ES-I3 (cell line): ENCODE data around the gene NPHP4.

Experiments
- H3K36me3 ChIP-seq: 2 replicates; pipeline ENCODE4 v1.6.1; 2013; ENCODE audit warnings: mild to moderate bottlenecking, low read length, control low read depth, moderate library complexity; ENCODE audit not compliant: insufficient read depth
- H3K4me1 ChIP-seq: 2 replicates; pipeline ENCODE4 v1.6.1; 2013; ENCODE audit warnings: mild to moderate bottlenecking, control low read depth, low read length; ENCODE audit not compliant: insufficient read depth
- H3K9ac ChIP-seq: 2 replicates; pipeline ENCODE4 v1.6.1; 2013; ENCODE audit warnings: low read depth, mild to moderate bottlenecking, low read length, moderate library complexity
- H3K9me3 ChIP-seq: 2 replicates; pipeline ENCODE4 v1.6.1; 2013; ENCODE audit warnings: mild to moderate bottlenecking, low read length, moderate library complexity; ENCODE audit not compliant: control insufficient read depth, insufficient read depth

The NPHP4 gene

DNA sequence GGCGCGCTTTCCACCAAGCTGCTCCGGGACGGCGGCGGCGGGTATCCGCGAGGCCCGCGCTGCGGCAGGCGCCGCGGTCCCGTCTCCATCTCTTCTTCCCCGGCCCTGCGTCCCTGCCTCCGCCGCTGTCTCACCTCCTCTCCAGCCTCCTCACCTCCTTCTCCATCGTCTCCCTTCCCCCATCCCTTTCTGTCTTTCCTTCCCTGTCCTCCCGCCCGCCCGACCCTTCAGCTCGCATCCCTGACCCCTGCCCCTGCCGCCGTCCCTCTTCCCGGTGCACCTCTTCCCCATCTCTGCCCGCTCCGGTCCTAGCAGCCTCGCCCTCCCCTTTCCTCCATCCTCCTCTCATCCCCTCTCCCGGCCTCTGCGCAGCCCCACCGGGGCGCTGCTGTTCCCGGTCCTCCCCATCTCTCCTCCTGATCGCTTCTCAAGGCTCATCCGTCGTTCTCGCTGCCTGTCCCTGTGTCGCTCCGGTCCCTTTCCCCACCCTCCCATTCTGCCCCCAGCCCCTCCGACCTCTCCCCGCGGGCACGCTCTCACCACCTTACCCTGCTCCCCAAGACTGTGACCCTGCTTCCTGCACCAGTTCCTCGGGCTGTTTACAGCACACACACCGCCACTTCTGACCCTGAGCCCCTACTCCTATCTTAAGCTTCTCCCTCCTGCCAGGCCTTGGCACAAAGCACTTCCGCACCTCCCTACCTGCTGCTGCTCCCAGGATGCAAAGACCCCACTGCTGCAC, 760 bp upstream of the NPHP4 start:
- peak overlapping the region; percentile 61 for H3K9ac ChIP-seq
- peaks cover 3% of the 10 kb centered on the region; the same call in 1 of the 2 replicates for H3K4me1 ChIP-seq
- no peaks in the 10 kb centered on the region for H3K36me3 ChIP-seq

DNA sequence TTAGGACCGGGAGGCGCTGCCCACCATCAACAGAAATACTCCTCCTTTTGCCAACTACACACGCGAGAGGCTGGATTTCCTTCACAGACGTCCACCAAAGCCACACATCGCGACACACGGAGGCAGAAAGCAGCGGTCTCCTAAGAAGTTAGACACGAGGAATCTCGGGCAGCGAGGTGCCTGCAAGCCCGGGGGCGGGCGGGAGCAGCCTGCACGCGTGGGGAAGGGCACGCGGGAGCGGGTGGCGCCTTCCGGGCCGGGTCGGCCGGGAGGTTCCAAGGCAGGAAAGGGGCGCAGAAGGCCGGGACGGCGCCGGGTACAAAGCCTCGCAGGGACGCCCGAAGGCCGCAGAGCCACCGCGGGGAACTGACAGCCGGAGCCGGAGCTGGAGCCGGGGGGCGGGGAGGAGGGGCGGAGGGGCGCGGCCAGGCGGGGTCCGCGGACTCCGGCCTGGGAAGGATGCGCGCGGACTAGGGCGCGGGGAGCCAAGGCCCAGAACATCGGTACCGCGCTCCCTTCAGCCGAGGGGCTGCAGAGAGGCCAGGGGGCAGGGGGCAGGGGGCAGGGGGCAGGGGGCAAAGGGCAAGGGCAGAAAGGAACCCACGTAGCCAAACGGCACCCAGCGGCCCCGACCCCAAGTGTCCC, 722 bp downstream of the NPHP4 start:
- peak overlapping the region; percentile 94 for H3K9ac ChIP-seq
- no peaks in the 10 kb centered on the region for H3K9me3 ChIP-seq
- H3K36me3 ChIP-seq, result no peaks in the 10 kb centered on the region
- H3K4me1 ChIP-seq, result peaks cover 3% of the 10 kb centered on the region; the same call in 1 of the 2 replicates

More for the DNA sequence above, 760 bp upstream of the NPHP4 start:
- no peaks in the 10 kb centered on the region for H3K9me3 ChIP-seq

DNA sequence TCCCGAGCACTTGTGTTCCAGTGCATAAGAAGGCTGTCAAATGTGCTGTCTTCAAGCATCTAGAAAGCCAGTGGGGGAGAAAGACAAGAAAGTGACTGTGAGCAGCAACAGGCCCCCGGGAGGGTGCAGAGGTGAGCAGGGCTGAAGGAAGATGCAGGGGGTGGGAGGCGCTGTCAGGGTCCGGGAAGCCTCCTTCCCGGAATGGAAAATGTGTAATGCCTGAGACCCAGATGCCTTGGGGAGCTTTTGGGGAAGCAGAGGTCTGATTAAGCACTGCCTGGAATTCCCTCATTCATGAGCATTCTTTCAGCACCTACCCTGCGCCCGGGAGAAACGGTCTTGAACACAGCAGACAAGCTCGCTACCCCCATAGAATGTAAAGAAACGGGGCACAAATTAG, 1.3 kb downstream of the NPHP4 start:
- H3K9ac ChIP-seq, result peak overlapping the region; percentile 68; the same call in 1 of the 2 replicates
- H3K9me3 ChIP-seq, result no peaks in the 10 kb centered on the region
- peaks cover 3% of the 10 kb centered on the region; the same call in 1 of the 2 replicates for H3K4me1 ChIP-seq
- no peaks in the 10 kb centered on the region for H3K36me3 ChIP-seq

DNA sequence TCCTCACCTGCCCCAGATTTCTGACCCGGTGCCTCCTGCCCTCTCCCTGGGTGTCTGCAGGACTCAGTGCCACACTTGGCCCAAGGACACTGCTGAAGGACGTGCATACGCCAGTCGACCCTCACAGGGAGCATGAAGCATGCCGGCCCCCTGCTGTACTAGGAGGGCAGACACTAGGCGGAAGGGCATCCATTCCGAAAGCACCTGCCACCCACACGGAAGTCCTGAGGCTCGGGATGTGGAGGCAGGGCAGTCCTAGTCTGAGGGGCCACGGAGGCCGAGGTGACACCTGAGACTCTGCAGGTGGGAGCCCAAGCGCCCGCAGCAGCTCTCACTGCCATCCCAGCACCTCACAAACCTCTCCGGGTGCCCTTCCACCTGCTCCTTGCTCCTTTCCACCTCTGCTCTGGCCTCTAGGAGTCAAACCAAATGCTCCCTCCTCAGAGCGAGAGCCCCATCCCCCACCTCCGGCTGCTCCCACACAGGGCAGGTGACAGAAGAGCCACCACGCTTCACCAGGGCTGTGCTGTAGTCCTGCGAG, 2.4 kb downstream of the NPHP4 start:
- H3K4me1 ChIP-seq, result peaks cover 3% of the 10 kb centered on the region; the same call in 1 of the 2 replicates
- H3K9me3 ChIP-seq, result no peaks in the 10 kb centered on the region
- no peaks in the 10 kb centered on the region for H3K36me3 ChIP-seq
- no peak overlapping the region for H3K9ac ChIP-seq

DNA sequence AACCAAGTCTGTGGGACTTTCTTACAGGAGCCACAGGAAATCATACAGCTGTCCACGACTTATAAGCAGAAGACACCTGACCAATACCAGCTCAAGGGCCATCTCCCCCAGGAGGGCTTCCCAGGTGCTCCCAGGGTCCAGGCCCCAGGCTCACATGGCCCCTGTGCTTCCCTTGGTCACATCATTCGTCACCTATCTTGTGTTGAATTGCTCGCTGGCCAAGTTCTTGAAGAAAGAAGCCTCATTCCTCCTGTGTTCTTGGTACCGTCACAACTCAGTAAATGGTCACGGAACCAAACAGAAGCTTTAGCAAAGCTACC, 3.0 kb downstream of the NPHP4 start:
- H3K9me3 ChIP-seq, result no peaks in the 10 kb centered on the region
- H3K4me1 ChIP-seq, result peaks cover 3% of the 10 kb centered on the region; the same call in 1 of the 2 replicates
- no peaks in the 10 kb centered on the region for H3K36me3 ChIP-seq
- no peak overlapping the region for H3K9ac ChIP-seq

DNA sequence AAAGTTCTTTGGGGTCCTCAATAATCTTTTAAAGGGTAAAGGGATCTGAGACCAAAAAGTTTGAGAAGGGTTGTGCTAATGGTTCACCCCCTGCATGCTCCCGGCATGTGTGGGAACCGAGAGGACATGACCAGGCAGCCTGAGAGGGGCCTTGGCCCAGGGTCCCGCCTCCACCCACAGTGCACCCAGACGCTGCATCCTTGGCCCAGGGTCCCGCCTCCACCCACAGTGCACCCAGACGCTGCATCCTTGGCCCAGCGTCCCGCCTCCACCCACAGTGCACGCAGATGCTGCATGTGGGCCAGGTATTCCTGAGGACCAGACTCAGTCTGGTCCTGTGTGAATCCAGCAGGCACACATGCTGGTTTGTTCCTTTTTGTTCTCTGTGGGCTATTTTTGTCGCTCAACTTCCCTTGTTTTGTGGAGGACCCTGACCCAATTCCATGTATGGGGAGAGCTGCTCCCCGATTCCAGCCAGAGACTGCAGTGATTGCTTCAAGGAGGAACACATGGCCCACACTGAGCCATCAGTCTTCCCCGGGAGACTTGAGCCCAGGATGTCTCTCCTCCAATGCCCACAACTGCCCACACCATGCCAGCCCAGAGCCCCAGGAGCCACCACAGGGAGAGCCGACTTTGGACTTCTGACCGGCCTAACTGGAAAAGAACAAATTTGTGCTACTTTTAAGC, 3.5 kb downstream of the NPHP4 start:
- H3K9ac ChIP-seq, result no peak overlapping the region
- no peaks in the 10 kb centered on the region for H3K36me3 ChIP-seq
- no peaks in the 10 kb centered on the region for H3K9me3 ChIP-seq
- peaks cover under 1% of the 10 kb centered on the region; the same call in 1 of the 2 replicates for H3K4me1 ChIP-seq

DNA sequence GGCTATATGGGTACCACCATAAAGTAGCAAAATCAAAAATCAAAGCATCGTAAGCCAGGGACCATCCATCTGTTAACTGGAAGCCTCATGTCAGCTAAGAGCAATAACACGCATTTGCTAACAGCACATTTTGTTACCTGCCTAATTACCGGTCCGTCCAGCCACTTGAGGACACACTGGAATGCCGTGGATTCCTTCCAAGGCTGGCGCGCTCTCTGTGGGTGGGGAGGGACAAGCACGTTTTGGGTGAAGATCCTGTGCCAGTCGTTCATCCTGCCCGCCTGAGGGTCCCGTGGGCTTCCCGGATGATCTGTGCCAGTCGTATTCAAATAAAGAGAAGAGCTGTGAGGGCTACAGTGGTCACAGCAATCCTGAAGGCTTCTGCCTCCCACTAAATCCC, 6.2 kb downstream of the NPHP4 start:
- no peaks in the 10 kb centered on the region for H3K4me1 ChIP-seq
- no peaks in the 10 kb centered on the region for H3K36me3 ChIP-seq
- no peaks in the 10 kb centered on the region for H3K9me3 ChIP-seq
- no peak overlapping the region for H3K9ac ChIP-seq

DNA sequence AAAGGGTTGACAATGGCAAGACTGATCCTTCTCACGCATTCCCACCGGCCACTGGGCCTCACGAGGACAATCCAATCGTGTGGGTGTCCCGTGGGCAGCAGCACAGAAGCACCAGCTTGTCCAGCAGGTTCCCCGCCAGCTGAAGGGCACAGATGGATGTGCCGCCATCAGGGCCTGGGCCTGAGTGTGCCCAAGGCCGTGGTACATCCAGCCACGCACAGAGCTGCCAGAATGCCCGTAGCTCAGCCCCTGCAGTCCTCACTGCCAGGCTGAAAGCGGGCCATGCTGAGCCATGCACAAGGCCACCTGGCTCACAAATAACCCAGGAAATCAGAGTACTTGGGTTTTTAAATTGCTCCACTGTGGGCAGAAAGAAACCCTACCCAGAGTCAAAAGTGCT, 7.0 kb downstream of the NPHP4 start:
- Histone ChIP-seq H3K9me3 (no peaks in the 10 kb centered on the region), H3K4me1 (peaks cover under 1% of the 10 kb centered on the region; the same call in 1 of the 2 replicates), H3K9ac (no peak overlapping the region), H3K36me3 (no peaks in the 10 kb centered on the region)

DNA sequence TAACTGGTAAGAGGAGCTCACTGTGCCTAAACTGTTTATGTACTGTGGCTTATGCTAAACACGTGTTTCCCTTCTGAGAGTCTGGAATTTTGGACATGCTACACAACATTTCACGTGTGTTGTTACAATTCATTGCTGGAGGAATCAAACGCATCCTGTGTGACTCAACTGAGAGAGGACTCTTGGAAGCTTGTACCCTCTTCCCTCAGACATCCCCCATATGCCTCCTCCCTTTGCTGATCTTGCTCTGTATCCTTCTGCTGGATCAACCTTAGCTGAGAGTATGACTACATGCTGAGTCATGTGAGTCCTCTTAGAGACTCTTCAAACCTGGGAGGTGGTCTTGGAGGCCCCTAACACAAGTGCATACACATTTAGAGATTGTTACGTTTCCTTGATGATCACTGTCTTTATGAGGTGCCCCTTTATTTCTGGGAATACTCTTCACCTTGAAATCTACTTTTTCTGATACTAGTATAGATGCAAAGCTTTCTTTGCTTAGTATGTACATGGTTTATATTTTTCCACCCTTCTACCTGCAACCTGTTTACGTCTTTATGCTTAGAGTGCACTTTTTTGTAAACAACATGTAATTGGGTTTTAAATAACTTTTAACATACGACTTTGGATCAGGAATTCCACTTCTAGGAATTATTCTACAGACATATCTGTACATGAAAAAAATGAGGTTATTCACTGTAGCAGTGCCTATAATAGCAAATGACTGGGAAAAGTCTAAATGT, 8.7 kb downstream of the NPHP4 start:
- Histone ChIP-seq H3K36me3 (no peaks in the 10 kb centered on the region), H3K9me3 (no peaks in the 10 kb centered on the region), H3K9ac (no peak overlapping the region), H3K4me1 (peaks cover 4% of the 10 kb centered on the region; the same call in 1 of the 2 replicates)

DNA sequence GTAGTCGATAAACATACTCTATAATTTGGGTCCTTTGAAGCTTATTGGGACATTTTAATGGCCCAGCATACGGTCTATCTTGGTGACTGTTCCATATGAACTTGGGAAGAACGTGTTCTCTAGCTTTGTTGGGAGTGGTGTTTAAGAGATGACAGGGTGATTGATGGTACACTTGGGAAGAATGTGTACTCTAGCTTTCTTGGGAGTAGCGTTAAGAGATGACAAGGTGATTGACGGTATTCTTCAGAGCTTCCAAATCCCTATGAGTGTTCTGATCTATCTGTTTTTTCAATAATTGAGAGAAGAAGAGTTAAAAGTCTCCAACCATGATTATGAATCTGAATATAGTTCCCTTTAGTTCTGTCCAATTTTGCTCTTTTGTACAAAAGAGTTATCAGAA, 9.4 kb downstream of the NPHP4 start:
- H3K9ac ChIP-seq, result no peak overlapping the region
- no peaks in the 10 kb centered on the region for H3K9me3 ChIP-seq
- peaks cover 4% of the 10 kb centered on the region; the same call in 1 of the 2 replicates for H3K4me1 ChIP-seq
- no peaks in the 10 kb centered on the region for H3K36me3 ChIP-seq

DNA sequence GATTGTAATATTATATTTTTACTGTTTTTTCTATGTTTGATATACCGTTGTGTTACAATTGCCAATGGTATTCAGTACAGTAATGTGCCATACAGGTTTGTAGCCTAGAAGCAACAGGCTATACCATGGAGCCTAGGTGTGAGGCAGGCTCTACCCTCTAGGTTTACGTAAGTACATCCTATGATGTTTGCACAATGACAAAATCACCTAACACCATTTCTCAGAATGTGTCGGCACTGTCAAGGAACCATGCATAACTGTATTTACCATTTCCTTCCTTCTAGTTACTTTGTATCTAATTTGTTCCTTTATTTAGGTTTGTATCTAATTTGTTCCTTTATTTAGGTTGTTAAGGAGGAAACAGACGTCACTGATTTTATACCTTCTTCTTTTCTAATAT, 9.9 kb downstream of the NPHP4 start:
- no peaks in the 10 kb centered on the region for H3K36me3 ChIP-seq
- H3K4me1 ChIP-seq, result peaks cover 4% of the 10 kb centered on the region; the same call in 1 of the 2 replicates
- H3K9me3 ChIP-seq, result no peaks in the 10 kb centered on the region
- no peak overlapping the region for H3K9ac ChIP-seq

DNA sequence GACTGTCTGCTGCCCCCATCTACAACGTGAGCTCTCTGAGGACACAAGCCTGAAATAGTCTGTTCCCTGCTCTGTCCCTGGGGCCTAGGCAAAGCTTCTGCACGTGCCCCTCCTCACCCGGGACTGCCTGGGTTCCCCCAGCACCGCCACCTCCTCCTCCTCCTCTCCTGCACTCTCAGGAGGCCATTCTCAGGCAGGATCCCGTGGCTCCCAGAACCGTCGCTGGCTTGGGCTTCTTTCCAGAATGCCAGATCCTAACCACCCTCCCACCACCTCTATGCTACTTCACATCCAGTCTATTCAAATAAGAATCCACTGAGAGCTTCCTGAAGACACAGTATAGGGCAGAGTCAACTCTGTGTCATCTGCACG, 11.2 kb downstream of the NPHP4 start:
- Histone ChIP-seq H3K36me3 (no peaks in the 10 kb centered on the region), H3K9me3 (no peaks in the 10 kb centered on the region), H3K9ac (peak overlapping the region; percentile 16; the same call in 1 of the 2 replicates), H3K4me1 (peaks cover 4% of the 10 kb centered on the region; the same call in 1 of the 2 replicates)

DNA sequence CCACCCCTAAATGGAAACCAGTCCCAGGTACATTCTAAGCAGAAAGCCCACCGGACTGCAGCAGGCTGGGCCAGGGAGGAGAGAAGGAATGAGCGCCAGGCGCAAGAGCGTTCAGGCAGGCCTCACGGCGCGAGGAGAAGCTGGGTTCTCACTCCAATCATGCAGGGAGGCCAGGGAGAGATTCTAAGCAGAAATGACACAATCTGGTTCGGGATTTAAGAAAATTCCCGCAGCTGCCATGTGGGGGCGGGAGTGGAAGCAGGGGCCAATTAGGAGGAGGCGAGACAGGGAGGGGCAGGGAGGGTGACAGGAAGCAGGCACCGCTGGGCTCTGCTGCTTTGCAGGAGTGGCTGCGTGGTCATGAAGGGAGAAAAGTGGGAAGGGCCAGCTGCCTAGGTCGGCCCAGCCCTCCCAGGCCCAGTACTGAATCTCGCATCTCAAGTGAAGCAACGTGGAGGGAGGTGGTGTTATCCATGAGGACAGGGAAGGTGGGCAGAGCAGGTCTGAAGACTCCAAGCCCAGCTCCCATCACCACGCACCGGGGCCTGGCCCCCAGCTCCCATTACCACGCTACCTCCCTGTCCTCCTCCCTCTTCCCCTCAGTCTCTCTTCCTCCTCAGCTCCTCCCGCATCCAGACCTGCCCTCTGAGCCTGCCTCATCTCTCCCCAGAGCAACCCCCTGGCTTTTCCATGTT, 11.8 kb downstream of the NPHP4 start:
- Histone ChIP-seq H3K9ac (peak overlapping the region; percentile 16; the same call in 1 of the 2 replicates), H3K4me1 (peaks cover 4% of the 10 kb centered on the region; the same call in 1 of the 2 replicates), H3K36me3 (no peaks in the 10 kb centered on the region), H3K9me3 (no peaks in the 10 kb centered on the region)
